ENCODE results near the gene MBIP. TPM values are rescaled to one million over a fixed set of nuclear protein-coding genes. Genes with fewer than 3 reads are reported as not detected.

Gene MBIP
- total RNA-seq, 2 experiments from 2014 or later = 77.9 to 78.9 TPM

- Histone ChIP-seq H3K4me3 (ENCODE audit: low read length) (no peak overlapping the region), H3K27me3 (ENCODE audit: control insufficient read depth in 1 of 2, insufficient read depth in 2 of 2, low read length in 2 of 2) (peaks cover 0 to 10% of the 10 kb centered on the region in 2 experiments), H3K36me3 (ENCODE audit: insufficient read depth, low read length) (no peaks in the 10 kb centered on the region), H3K9me3 (ENCODE audit: control insufficient read depth in 1 of 2, insufficient read depth in 1 of 2, low read length in 2 of 2) (no peaks in the 10 kb centered on the region), H3K4me1 (ENCODE audit: insufficient read depth, low read length) (no peaks in the 10 kb centered on the region), H3K27ac (ENCODE audit: low read depth in 1 of 2, low read length in 2 of 2) (no peak overlapping the region)
- Mint-ChIP-seq H3K9me3 (no peaks in the 10 kb centered on the region), H3K27ac (no peak overlapping the region), H3K27me3 (peaks cover 60% of the 10 kb centered on the region), H3K36me3 (ENCODE audit: low read depth) (no peaks in the 10 kb centered on the region), H3K4me1 (ENCODE audit: low read depth) (no peaks in the 10 kb centered on the region), H3K4me3 (no peak overlapping the region)
- TF ChIP-seq CTCF (IDR thresholded peaks at IDR 0.05) = no peak
- ChIA-PET POLR2A (no interaction called here), CTCF (no interaction called here)
- ATAC-seq (ENCODE audit: poor library complexity) = no peak
- DNase-seq = no peak
- intact Hi-C loops (cut with DNase I, micrococcal nuclease) = no loop called here
Measured at GRCh38 chr14:36281309-36281708, 39.1 kb downstream of the MBIP start.

- no peak overlapping the region for H3K27ac Mint-ChIP-seq
- no peak for TF ChIP-seq CTCF (IDR thresholded peaks at IDR 0.05)
- Histone ChIP-seq H3K27me3 (ENCODE audit: control insufficient read depth in 1 of 2, insufficient read depth in 2 of 2, low read length in 2 of 2) (peaks cover 2 to 16% of the 10 kb centered on the region in 2 experiments), H3K4me3 (ENCODE audit: low read length) (no peak overlapping the region), H3K36me3 (ENCODE audit: insufficient read depth, low read length) (no peaks in the 10 kb centered on the region), H3K9me3 (ENCODE audit: control insufficient read depth in 1 of 2, insufficient read depth in 1 of 2, low read length in 2 of 2) (no peaks in the 10 kb centered on the region), H3K27ac (ENCODE audit: low read depth in 1 of 2, low read length in 2 of 2) (no peak overlapping the region), H3K4me1 (ENCODE audit: insufficient read depth, low read length) (no peaks in the 10 kb centered on the region)
- peaks cover 60% of the 10 kb centered on the region for H3K27me3 Mint-ChIP-seq
- no peaks in the 10 kb centered on the region for H3K4me1 Mint-ChIP-seq (ENCODE audit: low read depth)
- CTCF ChIA-PET = no interaction called here
- no peak for ATAC-seq (ENCODE audit: poor library complexity)
- no peaks in the 10 kb centered on the region for H3K9me3 Mint-ChIP-seq
- DNase-seq = no peak
- POLR2A ChIA-PET = no interaction called here
- no peaks in the 10 kb centered on the region for H3K36me3 Mint-ChIP-seq (ENCODE audit: low read depth)
- intact Hi-C loops (cut with DNase I, micrococcal nuclease) = no loop called here
- H3K4me3 Mint-ChIP-seq = no peak overlapping the region
Measured at GRCh38 chr14:36279306-36280190, 40.9 kb downstream of the MBIP start.

GRCh38 chr14:36275741-36276140 lies 44.7 kb downstream of the MBIP start:
- H3K27me3 ChIP-seq (ENCODE audit: control insufficient read depth in 1 of 2, insufficient read depth in 2 of 2, low read length in 2 of 2) = peaks cover 20 to 35% of the 10 kb centered on the region in 2 experiments
- POLR2A ChIA-PET = interaction anchor here (0.6 kb wide), 1 partner anchor 224 kb away, joined by 3 read pairs; no protein-coding TSS in a partner anchor
- H3K27ac Mint-ChIP-seq = no peak overlapping the region
- H3K9me3 ChIP-seq (ENCODE audit: control insufficient read depth in 1 of 2, insufficient read depth in 1 of 2, low read length in 2 of 2) = peaks cover 0 to 4% of the 10 kb centered on the region in 2 experiments
- DNase-seq (no peak), ATAC-seq (ENCODE audit: poor library complexity) (no peak)
- no peaks in the 10 kb centered on the region for H3K36me3 ChIP-seq (ENCODE audit: insufficient read depth, low read length)
- intact Hi-C loops (cut with DNase I, micrococcal nuclease) = no loop called here
- no peak overlapping the region for H3K4me3 Mint-ChIP-seq
- H3K9me3 Mint-ChIP-seq = no peaks in the 10 kb centered on the region
- H3K4me3 ChIP-seq (ENCODE audit: low read length) = no peak overlapping the region
- no peak overlapping the region for H3K27ac ChIP-seq (ENCODE audit: low read depth in 1 of 2, low read length in 2 of 2)
- H3K4me1 ChIP-seq (ENCODE audit: insufficient read depth, low read length) = peaks cover 6% of the 10 kb centered on the region
- peaks cover 17% of the 10 kb centered on the region for H3K4me1 Mint-ChIP-seq (ENCODE audit: low read depth)
- TF ChIP-seq CTCF (IDR thresholded peaks at IDR 0.05) = no peak
- H3K27me3 Mint-ChIP-seq = peaks cover 71% of the 10 kb centered on the region
- H3K36me3 Mint-ChIP-seq (ENCODE audit: low read depth) = no peaks in the 10 kb centered on the region
- CTCF ChIA-PET = no interaction called here
